ENCODE data around the gene RNASE7. TPM values are rescaled to one million over a fixed set of nuclear protein-coding genes. Genes with fewer than 3 reads are reported as not detected.

RNASE7 gene
- total and polyA plus RNA-seq, 11 donors = 0.04 TPM; not detected in 10

DNA sequence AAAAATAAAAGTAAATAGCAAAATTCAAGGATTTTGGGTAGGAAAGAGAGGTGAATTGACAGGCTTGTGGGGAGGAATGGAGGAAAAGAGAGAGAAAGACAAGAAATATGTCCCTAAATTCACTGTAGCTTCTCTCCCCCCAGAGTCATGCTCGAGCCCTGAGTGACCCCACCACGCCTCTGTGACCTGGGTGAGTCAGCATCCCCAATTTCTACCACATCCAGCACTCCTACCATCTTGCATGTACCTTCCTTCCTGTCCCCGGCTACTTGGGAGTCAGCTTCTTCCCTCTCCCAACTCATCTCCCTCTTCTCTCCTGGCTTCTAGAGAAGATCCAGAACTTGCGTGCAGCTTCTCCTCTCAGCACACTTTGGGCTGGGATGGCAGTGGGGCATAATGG lies 46.5 kb downstream of the RNASE7 start:
- Histone ChIP-seq H3K9me3 (no peaks in the 10 kb centered on the region), H3K36me3 (peaks cover 0 to 93% (median 87%) of the 10 kb centered on the region in 9 donors), H3K27ac (no peak overlapping the region), H3K27me3 (no peaks in the 10 kb centered on the region), H3K4me1 (peaks cover 0 to 36% (median 8%) of the 10 kb centered on the region in 12 donors), H3K4me3 (no peak overlapping the region)
- no peak for ATAC-seq
- DNase-seq = no peak
- intact Hi-C loops (cut with DNase I) = no loop called here
- TF ChIP-seq POLR2A (IDR thresholded peaks at IDR 0.05) (no peak), CTCF (IDR thresholded peaks at IDR 0.05) (no peak)
- 84 to 92% (median 87%) methylated on average over 4 of the region's 4 CpGs for WGBS, 4 donors

DNA sequence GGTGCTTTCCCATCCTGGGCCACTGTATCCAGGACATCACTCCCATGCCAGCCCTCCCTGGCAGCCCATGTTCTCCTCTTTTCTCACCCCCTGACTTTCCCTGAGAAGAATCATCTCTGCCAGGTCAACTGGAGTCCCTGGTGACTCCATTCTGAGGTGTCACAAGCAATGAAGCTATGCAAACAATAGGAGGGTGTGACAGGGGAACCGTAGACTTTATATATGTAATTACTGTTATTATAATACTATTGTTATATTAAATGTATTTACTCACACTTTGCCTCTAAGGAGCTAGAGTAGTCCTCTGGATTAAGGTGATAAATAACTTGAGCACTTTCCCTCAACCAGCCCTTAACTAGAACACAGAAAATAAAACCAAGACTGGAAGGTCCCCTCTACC lies 47.1 kb downstream of the RNASE7 start:
- H3K27me3 ChIP-seq = no peaks in the 10 kb centered on the region
- ATAC-seq (no peak), DNase-seq (no peak)
- intact Hi-C loops (cut with DNase I) = no loop called here
- TF ChIP-seq POLR2A (IDR thresholded peaks at IDR 0.05) (no peak), CTCF (IDR thresholded peaks at IDR 0.05) (no peak)
- H3K27ac ChIP-seq = no peak overlapping the region
- WGBS, 4 donors = 56 to 81% (median 76%) methylated on average over 1 of the region's 1 CpG
- no peaks in the 10 kb centered on the region for H3K9me3 ChIP-seq
- H3K36me3 ChIP-seq = peaks cover 0 to 87% (median 81%) of the 10 kb centered on the region in 9 donors
- H3K4me1 ChIP-seq = peaks cover 0 to 36% (median 9%) of the 10 kb centered on the region in 12 donors
- H3K4me3 ChIP-seq = no peak overlapping the region

DNA sequence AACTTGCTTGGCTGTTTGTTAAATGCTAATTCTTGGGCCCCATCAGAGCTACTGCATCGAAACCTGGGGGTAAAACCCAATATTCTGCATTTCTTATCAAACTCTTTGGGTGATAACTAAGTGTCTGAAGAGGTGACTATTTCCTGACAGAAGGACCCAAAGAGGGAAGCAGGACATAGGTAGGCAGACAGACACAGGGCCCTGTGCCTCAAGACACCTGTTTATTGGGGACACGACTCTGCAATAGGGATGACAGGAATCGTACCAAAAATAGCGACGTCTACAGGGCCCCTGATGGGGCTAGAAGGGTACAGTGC lies 47.7 kb downstream of the RNASE7 start:
- H3K4me1 ChIP-seq = peaks cover 0 to 32% (median 9%) of the 10 kb centered on the region in 12 donors

More for the DNA sequence above, 47.7 kb downstream of the RNASE7 start:
- Histone ChIP-seq H3K27ac (no peak overlapping the region), H3K9me3 (no peaks in the 10 kb centered on the region), H3K27me3 (no peaks in the 10 kb centered on the region), H3K4me3 (no peak overlapping the region), H3K36me3 (peaks cover 0 to 82% (median 76%) of the 10 kb centered on the region in 9 donors)
- ATAC-seq (no peak), DNase-seq (no peak)
- TF ChIP-seq POLR2A (IDR thresholded peaks at IDR 0.05) = no peak
- TF ChIP-seq CTCF (IDR thresholded peaks at IDR 0.05) = no peak
- intact Hi-C loops (cut with DNase I) = loop anchor here in 8 of 10 donors (1.0 to 10.0 kb wide), 7 partner anchors 17 to 475 kb away; no protein-coding TSS in a partner anchor
- 67 to 87% (median 72%) methylated on average over 5 of the region's 5 CpGs for WGBS, 4 donors

Data from heart left ventricle (tissue), 16 donors.